GM21360 (cell line): Measurements from ENCODE around the gene TBX21.
"Not testable (repeated sequence)": the region's sequence is repeated elsewhere in the genome, so short reads cannot be mapped to it uniquely, and the experiment has no call there.

ENCODE experiments used
- ATAC-seq: cut with Tn5 transposase; IDR thresholded peaks from one replicate; pipeline ENCODE4 v1.9.1; 2021; ENCODE audit warnings: mild to moderate bottlenecking, moderate library complexity; ENCODE audit not compliant: unreplicated experiment

TBX21 gene

GRCh38 chr17:47760409-47761140, 27.5 kb downstream of the TBX21 start:
- no peak for ATAC-seq

DNA sequence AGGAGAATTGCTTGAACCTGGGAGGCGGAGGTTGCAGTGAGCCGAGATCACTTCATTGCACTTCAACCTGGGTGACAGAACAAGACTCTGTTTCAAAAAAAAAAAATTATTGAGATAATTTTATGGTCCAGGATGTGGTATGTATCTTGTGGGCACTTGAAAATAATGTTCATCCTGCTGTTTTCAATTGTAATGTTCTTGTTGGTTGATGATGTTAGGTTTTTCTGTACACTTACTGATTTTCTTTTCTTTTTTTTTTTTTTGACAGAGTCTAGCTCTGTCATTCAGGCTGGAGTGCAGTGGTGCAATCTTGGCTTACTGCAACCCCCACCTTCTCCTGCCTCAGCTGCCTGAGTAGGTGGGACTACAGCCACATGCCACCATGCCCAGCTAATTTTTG, 29.7 kb downstream of the TBX21 start:
- ATAC-seq, result no peak

DNA sequence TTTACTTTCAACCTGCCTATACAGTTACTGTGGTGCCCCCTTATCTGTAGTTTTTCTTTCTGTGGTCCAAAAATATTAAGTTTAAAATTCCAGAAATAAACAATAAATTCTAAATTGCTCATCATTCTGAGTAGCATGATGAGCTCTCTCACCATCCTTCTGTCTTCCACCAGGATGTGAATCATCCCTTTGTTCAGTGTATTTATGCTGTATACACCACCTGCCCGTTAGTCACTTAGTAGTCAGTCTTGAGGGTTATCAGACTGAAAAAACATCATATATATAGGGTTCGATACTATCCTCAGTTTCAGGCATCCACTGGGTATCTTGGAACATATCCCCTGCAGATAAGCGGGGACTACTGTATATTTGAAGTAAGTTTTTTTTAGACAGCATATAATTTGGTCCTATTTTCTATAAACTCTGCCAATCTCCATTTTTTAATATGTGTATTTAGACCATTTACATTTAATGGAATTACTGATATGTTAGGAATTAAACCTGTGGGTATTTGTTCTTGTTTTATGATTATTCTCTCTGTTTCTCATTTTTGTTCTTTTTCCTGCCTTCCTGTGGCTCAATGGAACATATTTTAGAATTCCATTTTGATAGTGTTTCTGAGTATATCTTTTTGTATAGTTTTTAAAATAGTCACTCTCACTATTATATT, 31.0 kb downstream of the TBX21 start:
- ATAC-seq, result no peak

DNA sequence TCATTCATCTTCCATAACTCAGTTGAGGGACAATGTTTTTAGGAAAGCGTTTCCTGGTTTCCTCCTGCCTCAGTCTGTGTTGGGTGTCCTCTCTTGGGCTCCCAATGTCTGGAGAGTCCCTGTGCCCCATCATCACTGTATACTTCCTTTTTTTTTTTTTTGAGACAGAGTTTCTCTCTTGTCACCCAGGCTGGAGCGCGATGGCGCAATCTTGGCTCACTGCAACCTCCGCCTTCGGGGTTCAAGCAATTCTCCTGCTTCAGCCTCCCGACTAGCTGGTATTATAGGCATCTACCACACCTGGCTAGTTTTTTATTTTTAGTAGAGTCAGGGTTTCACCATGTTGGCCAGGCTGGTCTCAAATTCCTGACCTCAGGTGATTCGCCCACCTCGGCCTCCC, 40.6 kb downstream of the TBX21 start:
- not testable (repeated sequence) for ATAC-seq

DNA sequence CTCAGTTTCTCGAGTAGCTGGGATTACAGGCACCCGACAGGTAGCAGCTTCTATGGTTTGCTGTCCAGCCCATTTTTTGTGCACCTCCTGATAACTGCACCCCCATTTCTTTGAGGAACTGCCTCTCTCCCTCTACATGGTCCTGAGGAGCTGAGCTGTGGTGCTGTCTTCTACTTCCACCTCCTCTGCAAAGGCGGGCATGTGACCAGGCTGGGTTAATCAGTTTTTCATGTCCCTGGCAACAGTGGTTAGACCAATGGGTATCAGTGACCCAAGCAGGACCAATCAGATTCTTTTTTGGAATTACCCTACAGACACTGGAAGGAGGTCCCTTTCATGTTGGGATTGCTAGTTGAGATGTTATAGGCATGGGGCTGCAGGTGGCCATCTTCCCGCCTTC, 41.3 kb downstream of the TBX21 start:
- no peak for ATAC-seq

DNA sequence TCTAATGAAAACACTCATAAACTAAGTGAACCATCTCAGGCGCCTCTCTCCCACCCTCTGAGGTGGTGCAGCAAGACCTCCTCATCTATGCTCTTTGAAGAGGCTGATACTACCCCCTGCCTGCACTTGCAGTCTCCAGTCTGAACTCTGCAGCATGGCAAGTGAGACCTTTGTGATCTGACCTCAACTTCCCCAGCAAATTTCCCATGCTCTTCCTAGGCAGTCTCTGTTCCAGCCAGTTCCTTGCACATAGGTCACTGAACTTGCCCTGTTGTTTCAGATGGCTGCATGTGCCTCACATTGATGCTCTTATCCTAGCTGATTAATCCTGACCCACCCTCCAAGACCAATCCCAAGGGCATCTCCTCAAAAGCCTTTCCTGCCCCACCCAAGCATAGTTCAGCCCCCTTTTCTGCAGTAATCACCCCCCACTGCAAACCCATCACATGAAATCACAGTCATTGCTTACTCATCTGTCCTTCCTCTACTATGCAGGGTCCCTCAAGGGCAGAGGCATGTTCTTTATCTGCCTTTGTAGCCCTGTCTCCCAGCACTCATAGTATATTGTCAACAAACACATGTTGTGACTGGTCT, 42.0 kb downstream of the TBX21 start:
- no peak for ATAC-seq

GRCh38 chr17:47776330-47777197, 43.5 kb downstream of the TBX21 start:
- ATAC-seq, result no peak

DNA sequence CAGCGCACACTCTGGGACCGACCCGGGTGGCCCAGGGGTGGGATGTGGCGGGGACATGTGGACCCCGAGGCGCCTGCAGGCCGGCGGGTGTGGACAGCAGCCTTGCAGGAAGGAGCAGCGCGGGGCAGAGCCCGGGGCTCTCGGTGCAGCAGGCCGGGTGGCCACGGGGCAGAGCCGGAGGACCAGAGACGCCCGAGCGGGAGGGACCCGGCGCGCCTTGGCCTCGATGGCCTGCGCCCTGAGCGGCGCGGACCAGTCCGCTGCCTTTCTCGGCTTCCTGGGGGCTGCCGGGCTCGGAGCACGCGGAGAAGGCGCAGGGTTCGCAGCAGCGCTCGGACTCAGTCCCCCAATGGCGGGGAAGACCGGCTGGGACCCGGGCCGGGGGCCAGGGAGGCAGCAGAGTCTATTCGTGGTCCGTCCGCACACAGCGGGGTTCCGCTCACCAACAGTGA, 45.2 kb downstream of the TBX21 start:
- ATAC-seq, result no peak

GRCh38 chr17:47781397-47781796, 48.4 kb downstream of the TBX21 start:
- ATAC-seq, result no peak

- ATAC-seq, result no peak
Measured at GRCh38 chr17:47785538-47786123, 52.6 kb downstream of the TBX21 start.

- no peak for ATAC-seq
Measured at GRCh38 chr17:47789611-47790561, 56.9 kb downstream of the TBX21 start.

DNA sequence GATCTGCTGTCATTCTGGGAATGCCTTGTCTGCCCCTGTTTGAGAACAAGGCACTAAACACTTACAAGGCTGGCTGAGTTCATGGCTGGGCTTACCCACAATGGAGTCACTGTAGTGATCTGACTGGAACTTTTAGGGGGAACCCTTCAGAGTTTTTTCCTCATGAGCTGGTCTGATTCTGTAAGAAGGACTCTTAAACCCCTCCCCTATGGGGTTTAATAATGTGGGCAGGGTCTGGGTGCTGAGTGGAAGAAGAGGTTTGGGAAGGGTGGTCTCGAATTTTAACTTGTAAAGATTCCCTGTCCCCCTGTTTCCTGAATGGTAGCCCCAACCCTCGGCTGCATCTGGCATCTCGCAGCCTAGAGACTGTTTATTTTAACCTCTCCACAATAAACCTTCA, 58.0 kb downstream of the TBX21 start:
- no peak for ATAC-seq

GRCh38 chr17:47792457-47792856, 59.4 kb downstream of the TBX21 start:
- ATAC-seq, result no peak

DNA sequence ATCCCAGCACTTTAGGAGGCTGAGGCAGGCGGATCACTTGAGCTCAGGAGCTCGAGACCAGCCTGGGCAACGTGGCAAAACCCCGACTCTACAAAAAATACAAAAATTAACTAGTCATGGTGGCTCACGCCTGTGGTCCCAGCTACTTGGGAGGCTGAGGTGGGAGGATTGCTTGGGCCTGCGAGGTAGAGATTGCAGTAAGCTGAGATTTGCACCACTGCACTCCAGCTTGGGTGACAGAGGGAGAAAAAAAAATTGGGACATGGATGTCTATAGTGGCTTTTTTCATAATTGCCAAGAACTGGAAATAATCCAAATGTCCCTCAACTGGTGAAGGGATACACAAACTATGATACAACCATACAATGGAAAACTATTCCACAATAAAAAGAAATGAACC, 59.9 kb downstream of the TBX21 start:
- no peak for ATAC-seq
